Gastrocnemius medialis (tissue), 4 donors: Measurements from ENCODE around the gene CDC42EP2. TPM values are rescaled to one million over a fixed set of nuclear protein-coding genes. Genes with fewer than 3 reads are reported as not detected.

Experiments used
- ATAC-seq, 2 donors: fragments of 150-250 bp; one replicate each; pipeline ENCODE4 v1.9.1; 2016
- DNase-seq, 2 donors: peaks; one replicate each; pipeline ENCODE4 v3.0.0-alpha.2; 2019
- H3K27ac ChIP-seq, 4 donors: fragments of 200-600 bp; sonication (generic); 1 replicate in 1 of 4; 2 replicates in 3 of 4; pipeline ENCODE4 v1.5.1; 2016 to 2018; ENCODE audit warnings: mild to moderate bottlenecking in 2 of 4, moderate library complexity in 1 of 4
- H3K27me3 ChIP-seq, 3 donors: fragments of 200-600 bp; sonication (generic) in 2 of 3; 1 replicate in 1 of 3; 2 replicates in 2 of 3; pipeline versions ENCODE4 v1.5.1 to v1.6.0; 2016 to 2019; ENCODE audit warnings: mild to moderate bottlenecking in 1 of 3, moderate library complexity in 1 of 3
- H3K36me3 ChIP-seq, 2 donors: fragments of 200-600 bp; sonication (generic) in 1 of 2; one replicate each; pipeline ENCODE4 v1.5.1; 2017 to 2018
- H3K4me1 ChIP-seq, 2 donors: fragments of 200-600 bp; sonication (generic) in 1 of 2; one replicate each; pipeline ENCODE4 v1.5.1; 2016 to 2017; ENCODE audit warnings: mild to moderate bottlenecking in 2 of 2
- H3K4me3 ChIP-seq, 4 donors: fragments of 200-600 bp; sonication (generic) in 3 of 4; 1 replicate in 1 of 4; 2 replicates in 3 of 4; pipeline ENCODE4 v1.5.1; 2016 to 2019; ENCODE audit warnings: mild to moderate bottlenecking in 2 of 4
- H3K9me3 ChIP-seq, 3 donors: fragments of 200-600 bp; sonication (generic) in 2 of 3; 1 replicate in 1 of 3; 2 replicates in 2 of 3; pipeline ENCODE4 v1.5.1; 2016 to 2019
- POLR2A ChIP-seq, 2 donors: fragments of 450-650 bp; IDR thresholded peaks; one replicate each; pipeline ENCODE4 v1.6.1; 2017; ENCODE audit warnings: antibody characterized with exemption in 2 of 2, mild to moderate bottlenecking in 2 of 2, moderate library complexity in 2 of 2
- in situ Hi-C, 4 donors: fragments of 200-750 bp; cut with MboI; loops; one replicate each; pipeline versions ENCODE4 v1.15.0 to v1.8.0; 2017; ENCODE audit warnings: low sequenced_read_pairs in 4 of 4
- intact Hi-C: fragments of 100-400 bp; cut with DNase I; formaldehyde crosslinking; loops from one replicate; pipeline ENCODE4 v1.15.1; 2023; ENCODE audit warnings: low total_unique reads
- total RNA-seq, 4 donors: library from RNA; depleted of rRNA; stranded (reverse); fragments of >200 nt; gene quantifications; one replicate each; pipeline versions ENCODE4 v1.1.0 to v1.2.3, GENCODE V29; 2016
- TF ChIP-seq, protein P1 (sequence below), 5 experiments: fragments of 450-650 bp in 3 of 5; fragments of 200-600 bp in 2 of 5; sonication (generic) in 2 of 5; IDR thresholded peaks in 4 of 5; conservative IDR thresholded peaks in 1 of 5; 1 replicate in 4 of 5; 2 replicates in 1 of 5; pipeline ENCODE4 v1.5.1; 2016 to 2019; ENCODE audit warnings: antibody characterized with exemption in 5 of 5, mild to moderate bottlenecking in 3 of 5, moderate library complexity in 3 of 5

The CDC42EP2 gene
- total RNA-seq, 4 donors from 2014 or later, result 5.0 to 11.6 (median 5.6) TPM

DNA sequence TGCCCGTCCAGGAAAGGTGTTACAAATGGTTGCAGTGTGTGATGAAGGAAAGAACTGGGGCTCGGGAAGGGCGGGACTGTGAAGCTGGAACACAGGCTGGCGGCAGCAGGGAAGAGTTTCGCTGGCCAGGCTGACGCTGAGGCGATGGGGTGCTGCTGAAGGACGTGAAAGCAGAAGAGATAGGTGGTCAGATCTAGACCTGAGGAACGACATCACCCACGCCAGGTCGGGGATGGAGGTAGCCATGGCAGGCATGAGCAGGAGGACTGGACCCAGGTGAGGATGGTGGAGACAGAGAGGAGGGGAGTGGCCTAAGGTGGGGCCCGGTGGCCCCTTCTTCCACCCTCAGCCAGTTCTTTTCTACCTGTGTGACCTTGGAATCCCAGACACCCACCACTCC is 9.1 kb downstream of the CDC42EP2 start:
- Histone ChIP-seq H3K4me3 (no peak overlapping the region), H3K27ac (no peak overlapping the region), H3K9me3 (no peaks in the 10 kb centered on the region), H3K4me1 (peaks cover 9% of the 10 kb centered on the region in 2 donors), H3K36me3 (peaks cover 0 to 14% of the 10 kb centered on the region in 2 donors), H3K27me3 (no peaks in the 10 kb centered on the region)
- intact Hi-C loops, result no loop called here
- TF ChIP-seq, protein P1, sequence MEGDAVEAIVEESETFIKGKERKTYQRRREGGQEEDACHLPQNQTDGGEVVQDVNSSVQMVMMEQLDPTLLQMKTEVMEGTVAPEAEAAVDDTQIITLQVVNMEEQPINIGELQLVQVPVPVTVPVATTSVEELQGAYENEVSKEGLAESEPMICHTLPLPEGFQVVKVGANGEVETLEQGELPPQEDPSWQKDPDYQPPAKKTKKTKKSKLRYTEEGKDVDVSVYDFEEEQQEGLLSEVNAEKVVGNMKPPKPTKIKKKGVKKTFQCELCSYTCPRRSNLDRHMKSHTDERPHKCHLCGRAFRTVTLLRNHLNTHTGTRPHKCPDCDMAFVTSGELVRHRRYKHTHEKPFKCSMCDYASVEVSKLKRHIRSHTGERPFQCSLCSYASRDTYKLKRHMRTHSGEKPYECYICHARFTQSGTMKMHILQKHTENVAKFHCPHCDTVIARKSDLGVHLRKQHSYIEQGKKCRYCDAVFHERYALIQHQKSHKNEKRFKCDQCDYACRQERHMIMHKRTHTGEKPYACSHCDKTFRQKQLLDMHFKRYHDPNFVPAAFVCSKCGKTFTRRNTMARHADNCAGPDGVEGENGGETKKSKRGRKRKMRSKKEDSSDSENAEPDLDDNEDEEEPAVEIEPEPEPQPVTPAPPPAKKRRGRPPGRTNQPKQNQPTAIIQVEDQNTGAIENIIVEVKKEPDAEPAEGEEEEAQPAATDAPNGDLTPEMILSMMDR (IDR thresholded peaks at IDR 0.05 in 4 of 5, conservative IDR thresholded peaks at IDR 0.05 in 1 of 5), result no peak
- no peak for TF ChIP-seq POLR2A (IDR thresholded peaks at IDR 0.05)
- no peak for ATAC-seq
- DNase-seq, result no peak
- in situ Hi-C loops, result no loop called here

DNA sequence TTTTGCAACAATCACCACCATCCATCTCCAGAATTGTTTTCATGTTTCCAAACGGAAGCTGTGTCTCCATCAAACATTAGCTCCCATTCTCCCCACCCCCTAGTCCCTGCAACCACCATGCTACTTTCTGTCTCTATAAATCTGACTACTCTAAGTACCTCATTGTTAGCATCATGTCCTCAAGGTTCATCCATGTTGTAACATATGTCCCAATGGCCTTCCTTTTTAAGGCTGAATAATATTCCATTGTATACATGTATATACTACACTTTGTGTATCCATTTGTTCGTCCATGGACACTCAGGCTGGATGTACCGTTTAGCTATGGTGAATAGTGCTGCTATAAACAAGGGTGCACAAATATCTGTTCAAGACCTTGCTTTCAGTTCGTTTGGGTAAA is 10.8 kb downstream of the CDC42EP2 start:
- no peak overlapping the region for H3K4me3 ChIP-seq
- no peak for ATAC-seq
- DNase-seq, result no peak
- H3K36me3 ChIP-seq, result peaks cover 0 to 14% of the 10 kb centered on the region in 2 donors
- intact Hi-C loops, result no loop called here
- no peak for TF ChIP-seq POLR2A (IDR thresholded peaks at IDR 0.05)
- TF ChIP-seq, protein P1 (IDR thresholded peaks at IDR 0.05 in 4 of 5, conservative IDR thresholded peaks at IDR 0.05 in 1 of 5), result no peak
- H3K9me3 ChIP-seq, result no peaks in the 10 kb centered on the region
- no peak overlapping the region for H3K27ac ChIP-seq
- H3K27me3 ChIP-seq, result no peaks in the 10 kb centered on the region
- peaks cover 8 to 9% of the 10 kb centered on the region in 2 donors for H3K4me1 ChIP-seq
- in situ Hi-C loops, result loop anchor here in 3 of 4 donors (5.0 kb wide), 1 partner anchor 53 kb away; no protein-coding TSS in a partner anchor

DNA sequence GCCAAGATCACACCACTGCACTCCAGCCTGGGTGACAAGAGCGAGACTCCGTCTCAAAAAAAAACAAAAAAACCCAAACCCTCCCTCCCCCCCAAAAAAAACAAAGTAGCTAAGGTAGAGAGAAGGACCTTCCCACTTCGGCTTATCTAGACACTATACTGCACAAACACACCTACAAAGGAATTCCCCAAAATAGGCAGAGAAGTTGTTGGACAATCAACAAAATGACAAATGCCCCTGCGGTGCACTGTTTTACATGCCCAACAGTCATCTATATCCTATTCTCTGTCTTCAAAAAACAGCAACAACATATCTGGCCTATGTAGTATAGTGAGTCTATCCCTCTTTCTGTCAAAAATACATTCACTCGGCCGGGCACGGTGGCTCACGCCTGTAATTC is 12.4 kb downstream of the CDC42EP2 start:
- DNase-seq (no peak), ATAC-seq (no peak)
- no peak overlapping the region for H3K4me3 ChIP-seq
- no peak overlapping the region for H3K27ac ChIP-seq
- no peaks in the 10 kb centered on the region for H3K9me3 ChIP-seq
- intact Hi-C loops, result no loop called here
- peaks cover 3 to 6% of the 10 kb centered on the region in 2 donors for H3K4me1 ChIP-seq
- H3K27me3 ChIP-seq, result no peaks in the 10 kb centered on the region
- in situ Hi-C loops, result loop anchor here in 3 of 4 donors (5.0 kb wide), 1 partner anchor 55 kb away; no protein-coding TSS in a partner anchor
- H3K36me3 ChIP-seq, result no peaks in the 10 kb centered on the region
- TF ChIP-seq POLR2A (IDR thresholded peaks at IDR 0.05), result no peak
- TF ChIP-seq, protein P1 (IDR thresholded peaks at IDR 0.05 in 4 of 5, conservative IDR thresholded peaks at IDR 0.05 in 1 of 5), result no peak

DNA sequence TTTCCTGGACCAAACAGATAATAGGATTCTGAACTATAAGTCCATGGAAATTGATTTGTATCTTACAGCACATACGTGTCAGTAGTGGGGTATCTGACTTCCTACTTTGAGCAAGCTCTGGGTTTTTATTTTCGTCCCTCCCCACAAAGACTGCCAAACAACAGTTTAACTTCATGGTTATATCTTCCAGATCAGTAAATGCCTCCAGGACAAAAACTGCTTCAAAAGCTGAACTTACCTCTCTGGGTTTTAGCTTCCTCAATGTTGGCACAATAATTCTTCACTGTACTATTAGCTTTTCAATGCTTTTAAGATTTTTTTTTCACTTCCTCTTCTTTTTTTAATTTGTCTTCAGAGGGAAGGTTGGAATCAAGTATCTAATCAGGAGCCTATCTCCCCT is 14.8 kb downstream of the CDC42EP2 start:
- H3K4me3 ChIP-seq, result no peak overlapping the region
- in situ Hi-C loops (loop anchor here in 3 of 4 donors (5.0 kb wide), 1 partner anchor 57 kb away; no protein-coding TSS in a partner anchor), intact Hi-C loops (no loop called here)
- TF ChIP-seq, protein P1 (IDR thresholded peaks at IDR 0.05 in 4 of 5, conservative IDR thresholded peaks at IDR 0.05 in 1 of 5), result no peak
- TF ChIP-seq POLR2A (IDR thresholded peaks at IDR 0.05), result no peak
- DNase-seq, result no peak
- H3K4me1 ChIP-seq, result peaks cover 2 to 5% of the 10 kb centered on the region in 2 donors
- peak overlapping the region in 2 of 4 donors; percentile 35 to 45 for H3K27ac ChIP-seq
- no peaks in the 10 kb centered on the region for H3K36me3 ChIP-seq
- no peaks in the 10 kb centered on the region for H3K9me3 ChIP-seq
- no peak for ATAC-seq
- H3K27me3 ChIP-seq, result no peaks in the 10 kb centered on the region
